ENCODE data around the gene PI4KB. TPM values are rescaled to one million over a fixed set of nuclear protein-coding genes. Genes with fewer than 3 reads are reported as not detected.

Gene PI4KB
- total and polyA plus RNA-seq, 2 of the 13 experiments (the other 11 are each of a cell fraction or from before 2014, with no cell fraction given), result 19.5 to 29.3 TPM

- TF ChIP-seq STAG1 (CRISPR knock-in tag; IDR thresholded peaks at IDR 0.05), result no peak
- TF ChIP-seq KLF9 (CRISPR knock-in tag; IDR thresholded peaks at IDR 0.05; ENCODE audit: low read depth), result no peak
- no peak for TF ChIP-seq ERF (CRISPR knock-in tag; IDR thresholded peaks at IDR 0.05)
- no peak for TF ChIP-seq ZUFSP (CRISPR knock-in tag; IDR thresholded peaks at IDR 0.05; ENCODE audit: borderline replicate concordance)
- TF ChIP-seq SNRNP70 (IDR thresholded peaks at IDR 0.05; ENCODE audit: low read depth, low read length), result no peak
- 0 out of 2 replicates have a peak, but pooled peaks have one; percentile 43 for TF ChIP-seq DNMT3B (CRISPR knock-in tag; conservative IDR thresholded peaks at IDR 0.05)
- TF ChIP-seq, protein P1, sequence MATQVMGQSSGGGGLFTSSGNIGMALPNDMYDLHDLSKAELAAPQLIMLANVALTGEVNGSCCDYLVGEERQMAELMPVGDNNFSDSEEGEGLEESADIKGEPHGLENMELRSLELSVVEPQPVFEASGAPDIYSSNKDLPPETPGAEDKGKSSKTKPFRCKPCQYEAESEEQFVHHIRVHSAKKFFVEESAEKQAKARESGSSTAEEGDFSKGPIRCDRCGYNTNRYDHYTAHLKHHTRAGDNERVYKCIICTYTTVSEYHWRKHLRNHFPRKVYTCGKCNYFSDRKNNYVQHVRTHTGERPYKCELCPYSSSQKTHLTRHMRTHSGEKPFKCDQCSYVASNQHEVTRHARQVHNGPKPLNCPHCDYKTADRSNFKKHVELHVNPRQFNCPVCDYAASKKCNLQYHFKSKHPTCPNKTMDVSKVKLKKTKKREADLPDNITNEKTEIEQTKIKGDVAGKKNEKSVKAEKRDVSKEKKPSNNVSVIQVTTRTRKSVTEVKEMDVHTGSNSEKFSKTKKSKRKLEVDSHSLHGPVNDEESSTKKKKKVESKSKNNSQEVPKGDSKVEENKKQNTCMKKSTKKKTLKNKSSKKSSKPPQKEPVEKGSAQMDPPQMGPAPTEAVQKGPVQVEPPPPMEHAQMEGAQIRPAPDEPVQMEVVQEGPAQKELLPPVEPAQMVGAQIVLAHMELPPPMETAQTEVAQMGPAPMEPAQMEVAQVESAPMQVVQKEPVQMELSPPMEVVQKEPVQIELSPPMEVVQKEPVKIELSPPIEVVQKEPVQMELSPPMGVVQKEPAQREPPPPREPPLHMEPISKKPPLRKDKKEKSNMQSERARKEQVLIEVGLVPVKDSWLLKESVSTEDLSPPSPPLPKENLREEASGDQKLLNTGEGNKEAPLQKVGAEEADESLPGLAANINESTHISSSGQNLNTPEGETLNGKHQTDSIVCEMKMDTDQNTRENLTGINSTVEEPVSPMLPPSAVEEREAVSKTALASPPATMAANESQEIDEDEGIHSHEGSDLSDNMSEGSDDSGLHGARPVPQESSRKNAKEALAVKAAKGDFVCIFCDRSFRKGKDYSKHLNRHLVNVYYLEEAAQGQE (IDR thresholded peaks at IDR 0.05; ENCODE audit: borderline replicate concordance in 1 of 2, low read depth in 1 of 2, low read length in 2 of 2), result no peak
- no peak for TF ChIP-seq FOSL2 (CRISPR knock-in tag; IDR thresholded peaks at IDR 0.05)
- no peak for TF ChIP-seq ZIK1 (CRISPR knock-in tag; IDR thresholded peaks at IDR 0.05; ENCODE audit: borderline replicate concordance, low read depth)
- peak; percentile 82; the same call in 1 of the 2 replicates for TF ChIP-seq HOXA9 (CRISPR knock-in tag; IDR thresholded peaks at IDR 0.05; ENCODE audit: borderline replicate concordance)
- no peak for TF ChIP-seq MTERF4 (CRISPR knock-in tag; IDR thresholded peaks at IDR 0.05)
- no peak for TF ChIP-seq PLSCR1 (CRISPR knock-in tag; IDR thresholded peaks at IDR 0.05; ENCODE audit: borderline replicate concordance)
- TF ChIP-seq, protein P2, sequence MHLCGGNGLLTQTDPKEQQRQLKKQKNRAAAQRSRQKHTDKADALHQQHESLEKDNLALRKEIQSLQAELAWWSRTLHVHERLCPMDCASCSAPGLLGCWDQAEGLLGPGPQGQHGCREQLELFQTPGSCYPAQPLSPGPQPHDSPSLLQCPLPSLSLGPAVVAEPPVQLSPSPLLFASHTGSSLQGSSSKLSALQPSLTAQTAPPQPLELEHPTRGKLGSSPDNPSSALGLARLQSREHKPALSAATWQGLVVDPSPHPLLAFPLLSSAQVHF (CRISPR knock-in tag; IDR thresholded peaks at IDR 0.05), result peak; percentile 58; the same call in 1 of the 2 replicates
- TF ChIP-seq ZNF160 (CRISPR knock-in tag; IDR thresholded peaks at IDR 0.05), result no peak
- TF ChIP-seq ZNF790 (CRISPR knock-in tag; IDR thresholded peaks at IDR 0.05; ENCODE audit: borderline replicate concordance), result no peak
- no peak for TF ChIP-seq SMARCC2 (IDR thresholded peaks at IDR 0.05)
- TF ChIP-seq ZNF205 (CRISPR knock-in tag; IDR thresholded peaks at IDR 0.05), result no peak
- TF ChIP-seq ETV5 (CRISPR knock-in tag; IDR thresholded peaks at IDR 0.05; ENCODE audit: borderline replicate concordance), result no peak; the same call in 1 of the 2 replicates
Observed at GRCh38 chr1:151282883-151283725, 44.1 kb downstream of the PI4KB start (continued).

All from HepG2 (cell line).